OCI-LY3 (cell line): ENCODE measurements around the gene CPXM1.

Source experiments
- H2AFZ ChIP-seq: fragments of 200-600, 300-600 bp; shearing (Covaris generic); 2 replicates; pipeline ENCODE4 v1.6.0; 2014; ENCODE audit warnings: antibody characterized with exemption, low read depth, low read length
- H3K27ac ChIP-seq: fragments of 200-600, 300-600 bp; sonication (generic); 2 replicates; pipeline ENCODE4 v1.5.1; 2014; ENCODE audit warnings: mild to moderate bottlenecking, low read length, moderate library complexity, mixed read lengths
- H3K27me3 ChIP-seq: fragments of 200-600, 300-600 bp; sonication (generic); 2 replicates; pipeline ENCODE4 v1.6.1; 2014; ENCODE audit warnings: low read depth, low read length, mixed read lengths
- H3K36me3 ChIP-seq: fragments of 200-600, 300-600 bp; sonication (generic); replicated peaks from 2 replicates; pipeline ENCODE3; 2014; ENCODE audit warnings: low read depth, low read length, mixed read lengths
- H3K4me1 ChIP-seq: fragments of 300-600, 200-600 bp; sonication (generic); 2 replicates; pipeline ENCODE4 v1.6.1; 2014; ENCODE audit warnings: low read length, mixed read lengths
- H3K4me2 ChIP-seq: fragments of 200-600, 300-600 bp; sonication (generic); 2 replicates; pipeline ENCODE4 v1.6.1; 2014; ENCODE audit warnings: low read length, mixed read lengths
- H3K4me3 ChIP-seq: fragments of 300-600, 200-600 bp; sonication (generic); 2 replicates; pipeline ENCODE4 v1.5.1; 2014; ENCODE audit warnings: antibody characterized with exemption, mild to moderate bottlenecking, low read length, moderate library complexity
- H3K79me2 ChIP-seq: fragments of 300-600, 200-600 bp; shearing (Covaris generic); 2 replicates; pipeline ENCODE4 v1.6.1; 2014; ENCODE audit warnings: mild to moderate bottlenecking, low read length, mixed read lengths
- H3K9ac ChIP-seq: fragments of 300-600, 200-600 bp; shearing (Covaris generic); 2 replicates; pipeline ENCODE4 v1.6.0; 2014; ENCODE audit warnings: mild to moderate bottlenecking, low read length, moderate library complexity
- H3K9me3 ChIP-seq: fragments of 200-600, 300-600 bp; shearing (Covaris generic); 2 replicates; pipeline ENCODE4 v1.6.1; 2014; ENCODE audit warnings: low read length, mixed read lengths; ENCODE audit not compliant: insufficient read depth
- H4K20me1 ChIP-seq: fragments of 200-600, 300-600 bp; sonication (generic); 2 replicates; pipeline ENCODE4 v1.6.1; 2016; ENCODE audit warnings: low read length, mixed read lengths; ENCODE audit not compliant: insufficient read depth
- CTCF ChIP-seq: fragments of 200-600, 300-600 bp; sonication (generic); IDR thresholded peaks from 2 replicates; pipeline ENCODE4 v1.5.1; 2014; ENCODE audit warnings: antibody characterized with exemption, low read length, low read depth
- EZH2phosphoT487 ChIP-seq: fragments of 200-600 bp; shearing (Covaris generic); IDR thresholded peaks from 2 replicates; pipeline ENCODE4 v1.6.1; 2018; ENCODE audit warnings: antibody characterized with exemption, mixed run types, low read depth

The CPXM1 gene

GRCh38 chr20:2745936-2746635 lies 54.3 kb downstream of the CPXM1 start:
- no peak for TF ChIP-seq CTCF
- TF ChIP-seq EZH2phosphoT487: no peak
- peaks cover 47% of the 10 kb centered on the region for H3K27me3 ChIP-seq
- no peaks in the 10 kb centered on the region for H3K79me2 ChIP-seq
- peaks cover 34% of the 10 kb centered on the region for H3K4me1 ChIP-seq
- H3K9ac ChIP-seq: no peak overlapping the region
- H3K27ac ChIP-seq: no peak overlapping the region
- H3K4me2 ChIP-seq: peak overlapping the region; percentile 7; the same call in 1 of the 2 replicates
- H4K20me1 ChIP-seq: no peaks in the 10 kb centered on the region
- no peaks in the 10 kb centered on the region for H3K9me3 ChIP-seq
- H3K36me3 ChIP-seq: no peaks in the 10 kb centered on the region
- H2AFZ ChIP-seq: no peak overlapping the region
- no peak overlapping the region for H3K4me3 ChIP-seq

GRCh38 chr20:2745060-2745910 lies 55.1 kb downstream of the CPXM1 start:
- Histone ChIP-seq H3K4me3 (no peak overlapping the region), H3K4me1 (peaks cover 34% of the 10 kb centered on the region), H3K36me3 (no peaks in the 10 kb centered on the region), H3K9ac (no peak overlapping the region), H3K4me2 (no peak overlapping the region), H3K9me3 (no peaks in the 10 kb centered on the region), H3K27ac (no peak overlapping the region), H4K20me1 (no peaks in the 10 kb centered on the region), H2AFZ (no peak overlapping the region), H3K27me3 (peaks cover 50% of the 10 kb centered on the region), H3K79me2 (no peaks in the 10 kb centered on the region)
- no peak for TF ChIP-seq EZH2phosphoT487
- no peak for TF ChIP-seq CTCF
